ENCODE measurements around the gene DPYSL4. TPM values are rescaled to one million over a fixed set of nuclear protein-coding genes. Genes with fewer than 3 reads are reported as not detected.

The DPYSL4 gene
- total RNA-seq, 1 donor from 2014 or later: 33.8 TPM

DNA sequence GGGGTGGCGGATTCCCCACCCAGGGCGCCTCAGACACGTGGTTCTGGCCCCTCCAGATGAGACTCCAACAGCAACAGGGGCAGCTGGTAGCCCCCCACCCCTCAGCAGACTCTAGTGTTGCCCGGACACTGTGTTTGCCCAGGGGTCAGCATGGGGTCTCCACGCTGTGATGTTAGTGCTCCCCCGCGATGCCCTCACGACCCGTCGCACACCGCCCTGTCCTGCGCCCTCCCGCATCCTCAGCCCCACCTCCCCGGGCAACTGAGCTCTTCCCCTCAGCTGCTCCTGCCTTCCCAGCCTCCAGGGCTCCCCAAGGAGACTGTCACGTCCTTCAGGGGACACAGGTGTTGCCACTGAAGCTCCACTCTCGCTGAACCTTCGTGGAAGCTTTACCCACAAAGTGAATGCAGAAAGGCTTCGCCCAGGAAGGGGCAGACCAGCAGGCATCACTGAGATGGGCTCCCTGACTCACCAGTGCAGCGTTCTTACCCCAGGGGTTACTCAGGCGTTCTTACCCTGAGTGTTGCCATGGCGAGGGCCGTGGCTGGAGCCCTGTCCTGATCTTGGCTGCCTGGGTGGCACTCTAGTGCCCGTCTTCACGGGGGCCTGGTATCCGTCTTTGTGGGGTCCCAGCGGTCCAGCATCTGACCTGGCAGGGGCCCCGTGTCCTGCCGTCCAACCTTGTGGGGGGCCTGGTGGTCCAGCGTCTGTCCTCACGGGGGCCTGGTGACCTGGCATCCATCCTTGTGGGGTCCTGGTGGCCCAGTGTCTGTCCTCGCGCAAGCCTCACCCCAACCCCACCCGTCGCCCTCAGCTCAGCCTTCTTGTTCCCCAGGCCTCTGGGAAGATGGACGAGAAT lies 14.6 kb downstream of the DPYSL4 start:
- Mint-ChIP-seq H3K4me1 (ENCODE audit: unreplicated experiment) (no peaks in the 10 kb centered on the region), H3K27me3 (ENCODE audit: unreplicated experiment) (no peaks in the 10 kb centered on the region), H3K4me3 (ENCODE audit: unreplicated experiment) (no peak overlapping the region), H3K36me3 (ENCODE audit: unreplicated experiment) (no peaks in the 10 kb centered on the region), H3K9me3 (ENCODE audit: unreplicated experiment) (no peaks in the 10 kb centered on the region), H3K27ac (ENCODE audit: unreplicated experiment) (no peak overlapping the region)
- TF ChIP-seq, protein P1, sequence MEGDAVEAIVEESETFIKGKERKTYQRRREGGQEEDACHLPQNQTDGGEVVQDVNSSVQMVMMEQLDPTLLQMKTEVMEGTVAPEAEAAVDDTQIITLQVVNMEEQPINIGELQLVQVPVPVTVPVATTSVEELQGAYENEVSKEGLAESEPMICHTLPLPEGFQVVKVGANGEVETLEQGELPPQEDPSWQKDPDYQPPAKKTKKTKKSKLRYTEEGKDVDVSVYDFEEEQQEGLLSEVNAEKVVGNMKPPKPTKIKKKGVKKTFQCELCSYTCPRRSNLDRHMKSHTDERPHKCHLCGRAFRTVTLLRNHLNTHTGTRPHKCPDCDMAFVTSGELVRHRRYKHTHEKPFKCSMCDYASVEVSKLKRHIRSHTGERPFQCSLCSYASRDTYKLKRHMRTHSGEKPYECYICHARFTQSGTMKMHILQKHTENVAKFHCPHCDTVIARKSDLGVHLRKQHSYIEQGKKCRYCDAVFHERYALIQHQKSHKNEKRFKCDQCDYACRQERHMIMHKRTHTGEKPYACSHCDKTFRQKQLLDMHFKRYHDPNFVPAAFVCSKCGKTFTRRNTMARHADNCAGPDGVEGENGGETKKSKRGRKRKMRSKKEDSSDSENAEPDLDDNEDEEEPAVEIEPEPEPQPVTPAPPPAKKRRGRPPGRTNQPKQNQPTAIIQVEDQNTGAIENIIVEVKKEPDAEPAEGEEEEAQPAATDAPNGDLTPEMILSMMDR (IDR thresholded peaks at IDR 0.05): no peak
- DNase-seq (ENCODE audit: extremely low spot score, unreplicated experiment): no peak

DNA sequence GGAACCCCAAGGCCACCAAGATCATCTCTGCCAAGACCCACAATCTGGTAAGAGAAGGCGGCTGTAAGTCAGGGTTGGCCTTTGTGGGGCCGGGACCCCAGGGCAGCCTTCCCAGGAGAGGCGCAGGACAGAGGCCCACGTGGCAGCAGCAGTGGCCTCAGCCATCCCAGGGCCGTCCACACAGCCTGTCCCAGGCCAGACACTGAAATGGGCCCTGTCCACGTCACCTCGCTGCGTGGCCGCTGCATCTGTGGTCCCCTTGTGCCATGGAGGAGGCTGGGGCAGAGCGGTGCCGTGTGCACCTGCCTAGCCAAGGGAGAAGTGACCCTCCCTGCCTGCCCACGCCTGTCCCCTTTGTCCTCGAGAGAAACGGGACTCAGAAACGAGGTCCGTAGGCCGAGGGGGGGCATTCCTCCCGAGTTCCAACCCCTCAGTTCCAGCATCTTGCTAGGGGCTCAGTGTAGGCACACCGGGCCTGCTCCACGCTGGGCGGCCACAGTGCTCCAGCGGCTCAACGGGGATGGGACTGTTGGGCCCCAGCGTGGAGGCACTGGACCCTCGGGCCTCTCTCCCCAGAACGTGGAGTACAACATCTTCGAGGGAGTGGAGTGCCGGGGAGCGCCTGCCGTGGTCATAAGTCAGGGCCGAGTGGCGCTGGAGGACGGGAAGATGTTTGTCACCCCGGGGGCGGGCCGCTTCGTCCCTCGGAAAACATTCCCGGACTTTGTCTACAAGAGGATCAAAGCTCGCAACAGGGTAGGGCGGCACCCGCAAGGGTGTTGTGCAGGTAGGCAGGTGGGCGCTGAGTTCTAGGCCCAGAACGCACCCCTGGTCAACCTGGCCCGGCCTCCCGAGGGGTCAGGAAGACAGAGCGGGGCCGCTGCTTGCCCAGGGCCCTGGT lies 15.6 kb downstream of the DPYSL4 start:
- H3K27me3 Mint-ChIP-seq (ENCODE audit: unreplicated experiment): no peaks in the 10 kb centered on the region
- no peak overlapping the region for H3K4me3 Mint-ChIP-seq (ENCODE audit: unreplicated experiment)
- DNase-seq (ENCODE audit: extremely low spot score, unreplicated experiment): no peak
- no peaks in the 10 kb centered on the region for H3K9me3 Mint-ChIP-seq (ENCODE audit: unreplicated experiment)
- no peaks in the 10 kb centered on the region for H3K4me1 Mint-ChIP-seq (ENCODE audit: unreplicated experiment)
- H3K27ac Mint-ChIP-seq (ENCODE audit: unreplicated experiment): no peak overlapping the region
- TF ChIP-seq, protein P1 (IDR thresholded peaks at IDR 0.05): no peak
- H3K36me3 Mint-ChIP-seq (ENCODE audit: unreplicated experiment): no peaks in the 10 kb centered on the region

DNA sequence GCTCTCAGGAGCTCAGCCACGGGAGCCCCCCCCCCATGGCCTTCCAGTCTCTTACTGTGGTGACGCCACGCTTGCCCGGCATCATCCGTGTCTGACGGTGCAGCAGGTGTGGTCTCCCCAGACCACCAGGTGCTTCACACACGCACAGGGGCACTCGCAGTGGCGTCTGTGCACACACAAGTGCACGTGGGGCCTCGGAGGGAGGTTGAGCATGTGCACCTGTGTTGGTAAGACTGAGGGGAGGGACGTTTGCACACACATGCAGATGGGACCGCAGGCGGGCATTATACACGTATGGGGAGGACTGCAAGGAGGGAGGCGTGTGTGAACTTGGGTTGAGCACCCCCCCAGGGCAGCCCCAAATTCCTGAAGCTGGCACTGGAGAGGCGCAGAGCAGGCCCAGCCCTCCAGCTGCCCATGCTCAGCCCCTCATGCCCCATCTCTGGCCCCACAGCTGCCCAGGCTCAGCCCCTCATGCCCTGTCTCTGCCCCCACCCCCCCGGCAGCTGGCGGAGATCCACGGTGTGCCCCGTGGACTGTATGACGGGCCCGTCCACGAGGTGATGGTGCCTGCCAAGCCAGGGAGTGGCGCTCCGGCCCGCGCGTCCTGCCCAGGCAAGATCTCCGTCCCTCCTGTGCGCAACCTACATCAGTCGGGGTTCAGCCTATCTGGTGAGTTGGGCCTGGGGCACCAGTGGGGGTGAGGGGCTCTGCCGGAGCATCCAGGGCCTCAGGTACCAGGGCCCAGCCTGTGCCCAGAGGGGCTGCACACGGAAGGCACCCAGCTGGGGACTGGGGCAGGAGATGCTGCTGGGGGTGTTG lies 16.7 kb downstream of the DPYSL4 start:
- Mint-ChIP-seq H3K27ac (ENCODE audit: unreplicated experiment) (no peak overlapping the region), H3K27me3 (ENCODE audit: unreplicated experiment) (no peaks in the 10 kb centered on the region)
- TF ChIP-seq, protein P1 (IDR thresholded peaks at IDR 0.05): no peak

DNA sequence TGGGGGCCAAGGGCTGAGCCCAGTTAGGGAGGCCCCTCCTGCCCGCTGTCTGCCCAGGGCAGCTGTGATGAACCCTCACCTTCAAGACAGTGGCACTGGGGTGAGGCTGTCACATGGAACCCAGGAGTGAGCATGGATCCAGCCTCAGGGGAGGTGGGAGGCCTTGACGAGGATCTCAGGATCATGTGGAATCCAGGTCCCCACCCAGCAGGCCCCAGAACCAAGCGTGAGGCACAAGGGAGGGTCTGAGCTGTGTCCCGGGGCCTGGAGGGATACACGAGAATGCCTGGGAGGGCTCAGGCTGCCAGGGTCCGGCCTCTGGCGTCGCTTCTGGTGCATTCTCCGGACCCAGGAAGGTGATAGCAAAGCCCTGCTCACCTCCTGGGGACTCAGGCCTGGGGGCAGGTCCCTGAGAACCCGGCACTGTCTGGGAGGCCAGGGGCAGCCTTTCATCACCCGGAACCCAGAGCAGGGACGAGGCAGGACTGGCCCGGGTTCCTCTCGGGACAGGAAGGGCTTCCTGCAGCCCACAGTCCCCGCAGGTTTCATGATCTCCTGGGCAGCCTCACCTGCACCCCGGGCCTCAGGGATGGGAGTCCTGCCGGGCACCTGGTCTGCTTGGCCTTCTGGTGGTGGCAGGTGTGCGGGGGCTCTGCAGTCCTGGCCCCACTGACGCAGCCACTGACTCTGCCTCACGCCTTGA lies 17.5 kb downstream of the DPYSL4 start:
- Mint-ChIP-seq H3K36me3 (ENCODE audit: unreplicated experiment) (no peaks in the 10 kb centered on the region), H3K9me3 (ENCODE audit: unreplicated experiment) (no peaks in the 10 kb centered on the region), H3K4me3 (ENCODE audit: unreplicated experiment) (no peak overlapping the region), H3K27ac (ENCODE audit: unreplicated experiment) (no peak overlapping the region), H3K4me1 (ENCODE audit: unreplicated experiment) (peaks cover 6% of the 10 kb centered on the region), H3K27me3 (ENCODE audit: unreplicated experiment) (no peaks in the 10 kb centered on the region)
- TF ChIP-seq, protein P1 (IDR thresholded peaks at IDR 0.05): no peak
- no peak for DNase-seq (ENCODE audit: extremely low spot score, unreplicated experiment)

More for the DNA sequence above, 16.7 kb downstream of the DPYSL4 start:
- no peaks in the 10 kb centered on the region for H3K36me3 Mint-ChIP-seq (ENCODE audit: unreplicated experiment)
- H3K9me3 Mint-ChIP-seq (ENCODE audit: unreplicated experiment): no peaks in the 10 kb centered on the region
- DNase-seq (ENCODE audit: extremely low spot score, unreplicated experiment): no peak
- peaks cover under 1% of the 10 kb centered on the region for H3K4me1 Mint-ChIP-seq (ENCODE audit: unreplicated experiment)
- no peak overlapping the region for H3K4me3 Mint-ChIP-seq (ENCODE audit: unreplicated experiment)

Data from osteocyte (in vitro differentiated cells).